Neural cell (in vitro differentiated cells): ENCODE measurements around the gene OXNAD1. TPM values are rescaled to one million over a fixed set of nuclear protein-coding genes. Genes with fewer than 3 reads are reported as not detected.
A peak's percentile ranks its signal among the peaks of the same experiment; 100 is the strongest.

ENCODE experiments used
- H2AFZ ChIP-seq: fragments of 200-600, 300-800 bp; sonication (generic), shearing (Covaris generic); 2 replicates; pipeline ENCODE4 v1.6.0; 2014; ENCODE audit warnings: low read depth, mild to moderate bottlenecking, antibody characterized with exemption, low read length, moderate library complexity
- H3F3A ChIP-seq: fragments of 200-600 bp; shearing (Covaris generic); 2 replicates; pipeline ENCODE4 v1.6.1; 2016; ENCODE audit warnings: mild to moderate bottlenecking, moderate library complexity, mixed read lengths, antibody characterized with exemption, low read length; ENCODE audit not compliant: insufficient read depth, poor library complexity, severe bottlenecking
- H3K27ac ChIP-seq: fragments of 200-600, 300-800 bp; sonication (generic), shearing (Covaris generic); 2 replicates; pipeline ENCODE4 v1.5.1; 2014; ENCODE audit warnings: mild to moderate bottlenecking, low read length, moderate library complexity
- H3K27me3 ChIP-seq: fragments of 300-800, 200-600 bp; sonication (generic), shearing (Covaris generic); 2 replicates; pipeline ENCODE4 v1.6.0; 2014; ENCODE audit warnings: mild to moderate bottlenecking, low read depth, low read length, moderate library complexity; ENCODE audit not compliant: insufficient read depth
- H3K36me3 ChIP-seq: fragments of 300-800, 200-600 bp; sonication (generic), shearing (Covaris generic); 2 replicates; pipeline ENCODE4 v1.5.1; 2014; ENCODE audit warnings: mild to moderate bottlenecking, antibody characterized with exemption, low read length, moderate library complexity; ENCODE audit not compliant: insufficient read depth
- H3K4me2 ChIP-seq: fragments of 300-800, 200-600 bp; sonication (generic), shearing (Covaris generic); 2 replicates; pipeline ENCODE4 v1.6.0; 2014; ENCODE audit warnings: mild to moderate bottlenecking, low read length
- H3K4me3 ChIP-seq: fragments of 300-800, 200-600 bp; sonication (generic), shearing (Covaris generic); 2 replicates; pipeline ENCODE4 v1.5.1; 2014; ENCODE audit warnings: mild to moderate bottlenecking, low read length, moderate library complexity
- H3K79me2 ChIP-seq: fragments of 200-600 bp; shearing (Covaris generic); replicated peaks from 2 replicates; pipeline ENCODE4 v1.6.0; 2014; ENCODE audit warnings: mild to moderate bottlenecking, low read length, moderate library complexity; ENCODE audit not compliant: insufficient read depth
- H3K9ac ChIP-seq: fragments of 300-800, 200-600 bp; sonication (generic), shearing (Covaris generic); 2 replicates; pipeline ENCODE4 v1.6.1; 2016; ENCODE audit warnings: mild to moderate bottlenecking, low read length, mixed read lengths
- H3K9me2 ChIP-seq: fragments of 200-600 bp; shearing (Covaris generic); 2 replicates; pipeline ENCODE4 v1.6.1; 2016; ENCODE audit warnings: mild to moderate bottlenecking, low read length, mixed read lengths; ENCODE audit not compliant: insufficient read depth
- H3K9me3 ChIP-seq: fragments of 200-600, 300-800 bp; sonication (generic), shearing (Covaris generic); 2 replicates; pipeline ENCODE4 v1.6.1; 2016; ENCODE audit warnings: mild to moderate bottlenecking, mixed run types, low read length, moderate library complexity, mixed read lengths
- H4K20me1 ChIP-seq: fragments of 200-600 bp; shearing (Covaris generic); 2 replicates; pipeline ENCODE4 v1.6.1; 2016; ENCODE audit warnings: mild to moderate bottlenecking, mixed run types; ENCODE audit not compliant: insufficient read depth
- CTCF ChIP-seq: fragments of 450-650 bp; IDR thresholded peaks from 2 replicates; pipeline ENCODE4 v1.5.1; 2014; ENCODE audit warnings: antibody characterized with exemption, mild to moderate bottlenecking, moderate library complexity; ENCODE audit not compliant: poor library complexity, severe bottlenecking
- EP300 ChIP-seq: fragments of 450-650 bp; conservative IDR thresholded peaks from 2 replicates; pipeline ENCODE4 v1.6.1; 2014; ENCODE audit warnings: antibody characterized with exemption, mild to moderate bottlenecking, moderate library complexity; ENCODE audit not compliant: poor library complexity, severe bottlenecking
- EZH2 ChIP-seq: fragments of 200-600, 300-800 bp; shearing (Covaris generic), sonication (generic); IDR thresholded peaks from 2 replicates; pipeline ENCODE4 v1.6.1; 2014; ENCODE audit warnings: antibody characterized with exemption, low read length, borderline replicate concordance, mild to moderate bottlenecking; ENCODE audit not compliant: insufficient read depth, poor library complexity, severe bottlenecking
- MXI1 ChIP-seq: fragments of 450-650 bp; conservative IDR thresholded peaks from 2 replicates; pipeline ENCODE4 v1.6.1; 2014; ENCODE audit warnings: antibody characterized with exemption, mild to moderate bottlenecking; ENCODE audit not compliant: poor library complexity, severe bottlenecking
- POLR2AphosphoS5 ChIP-seq: IDR thresholded peaks from 2 replicates; pipeline ENCODE4 v1.6.1; 2012
- RAD21 ChIP-seq: fragments of 450-650 bp; conservative IDR thresholded peaks from 2 replicates; pipeline ENCODE4 v1.6.1; 2014; ENCODE audit warnings: antibody characterized with exemption, mild to moderate bottlenecking, moderate library complexity
- REST ChIP-seq: IDR thresholded peaks from 2 replicates; pipeline ENCODE4 v1.6.1; 2012; ENCODE audit warnings: borderline replicate concordance
- SMC3 ChIP-seq: fragments of 450-650 bp; conservative IDR thresholded peaks from 2 replicates; pipeline ENCODE4 v1.6.1; 2014; ENCODE audit warnings: antibody characterized with exemption, mild to moderate bottlenecking, moderate library complexity; ENCODE audit not compliant: poor library complexity
- TAF1 ChIP-seq: IDR thresholded peaks from 2 replicates; pipeline ENCODE4 v1.6.1; 2012; ENCODE audit warnings: low read depth
- polyA plus RNA-seq: library from polyadenylated mRNA; depleted of rRNA; stranded (reverse); fragments of >200 nt; gene quantifications from 2 replicates; pipeline ENCODE4 v1.2.3, GENCODE V29; 2014

OXNAD1 gene
- polyA plus RNA-seq, 1 donor from 2014 or later: 16.4 TPM

GRCh38 chr3:16265455-16265786, 409 bp downstream of the OXNAD1 start:
- Histone ChIP-seq H3K4me3 (peak overlapping the region; percentile 73), H2AFZ (peak overlapping the region; percentile 35), H3F3A (no peaks in the 10 kb centered on the region), H3K9me2 (no peaks in the 10 kb centered on the region), H3K79me2 (peaks cover 54% of the 10 kb centered on the region), H3K9me3 (no peaks in the 10 kb centered on the region), H3K27me3 (no peaks in the 10 kb centered on the region), H3K27ac (peak overlapping the region; percentile 51), H3K4me2 (peak overlapping the region; percentile 88), H3K36me3 (no peaks in the 10 kb centered on the region), H4K20me1 (no peaks in the 10 kb centered on the region), H3K9ac (peak overlapping the region; percentile 67)
- TF ChIP-seq EZH2 (no peak), RAD21 (no peak), CTCF (no peak), EP300 (no peak), REST (no peak), TAF1 (no peak), SMC3 (no peak), POLR2AphosphoS5 (no peak), MXI1 (no peak)

- no peaks in the 10 kb centered on the region for H3K9me3 ChIP-seq
- H3K27ac ChIP-seq: no peak overlapping the region
- no peak overlapping the region for H3K4me2 ChIP-seq
- H4K20me1 ChIP-seq: no peaks in the 10 kb centered on the region
- peaks cover 54% of the 10 kb centered on the region for H3K79me2 ChIP-seq
- peak overlapping the region; percentile 2 for H3K9ac ChIP-seq
- peak overlapping the region; percentile 73 for H3K4me3 ChIP-seq
- TF ChIP-seq SMC3 (no peak), RAD21 (no peak), POLR2AphosphoS5 (no peak), EP300 (no peak), TAF1 (no peak), CTCF (no peak), MXI1 (no peak), EZH2 (no peak), REST (no peak)
- H3K36me3 ChIP-seq: no peaks in the 10 kb centered on the region
- no peaks in the 10 kb centered on the region for H3K9me2 ChIP-seq
- H3F3A ChIP-seq: no peaks in the 10 kb centered on the region
- H2AFZ ChIP-seq: no peak overlapping the region
- H3K27me3 ChIP-seq: no peaks in the 10 kb centered on the region
These were observed 1.7 kb downstream of the OXNAD1 start for GRCh38 chr3:16266714-16267113.
